Mucosa of gallbladder (tissue), 1 donor: ENCODE results near the gene IL27RA. TPM values are rescaled to one million over a fixed set of nuclear protein-coding genes. Genes with fewer than 3 reads are reported as not detected.
"Not testable (repeated sequence)": the region's sequence is repeated elsewhere in the genome, so short reads cannot be mapped to it uniquely, and the experiment has no call there.

Experiments
- DNase-seq: peaks from one replicate; pipeline ENCODE4 v3.0.0-alpha.2; 2020; ENCODE audit warnings: low spot score
- total RNA-seq: library from RNA; stranded (reverse); gene quantifications from one replicate; pipeline ENCODE4 v1.2.1, GENCODE V29; 2021
- donor health status: DM: no; HTN: no; CAD: no.

IL27RA gene
- total RNA-seq, 1 donor from 2014 or later, result 5.6 TPM

DNA sequence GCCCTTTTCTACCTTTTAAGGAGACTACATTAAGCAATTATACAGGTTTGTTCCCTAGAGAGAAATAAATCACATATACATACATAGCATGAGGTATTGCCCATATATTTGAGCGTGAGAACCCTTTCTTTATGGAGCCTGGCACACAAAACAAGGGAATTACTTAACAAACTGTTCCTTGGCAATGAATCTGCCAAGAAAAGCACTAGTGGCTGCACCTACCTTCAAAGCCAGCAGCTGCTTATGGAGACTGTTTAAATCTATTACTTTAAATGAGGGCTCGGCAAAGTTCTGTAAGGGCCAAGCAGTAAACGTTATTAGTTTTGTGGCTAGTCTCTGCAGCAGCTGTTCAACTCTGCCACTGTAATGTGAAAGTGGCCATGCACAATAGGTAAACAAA is 32.5 kb upstream of the IL27RA start:
- no peak for DNase-seq

DNA sequence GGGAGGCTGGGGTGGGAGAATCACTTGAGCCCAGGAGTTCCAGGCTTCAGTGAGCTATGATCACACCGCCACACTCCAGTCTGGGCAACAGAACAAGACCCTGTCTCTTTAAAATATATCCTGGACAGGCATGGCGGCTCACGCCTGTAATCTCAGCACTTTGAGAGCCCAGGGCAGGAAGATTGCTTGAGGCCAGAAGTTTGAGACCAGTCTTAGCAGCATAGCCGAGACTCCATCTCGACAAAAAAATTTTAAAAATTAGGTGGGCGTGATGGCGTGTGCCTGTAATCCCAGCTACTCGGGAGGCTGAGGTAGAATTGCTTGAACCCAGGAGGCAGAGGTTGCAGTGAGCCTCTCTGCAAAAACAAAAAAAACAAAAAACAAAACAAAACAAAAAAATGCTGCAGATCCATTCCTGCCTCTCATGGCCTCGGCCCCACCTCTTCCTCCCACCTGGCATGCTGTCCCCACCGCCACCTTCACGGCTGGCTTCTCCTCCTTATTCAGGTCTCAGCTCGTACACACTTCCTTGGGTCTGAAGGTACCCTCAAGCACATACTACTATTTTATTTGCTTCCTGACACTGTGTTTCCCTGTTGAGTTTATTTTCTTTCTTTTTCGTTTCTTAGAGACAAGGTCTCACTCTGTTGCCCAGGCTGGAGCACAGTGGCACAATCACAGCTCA is 30.7 kb upstream of the IL27RA start:
- DNase-seq, result no peak

DNA sequence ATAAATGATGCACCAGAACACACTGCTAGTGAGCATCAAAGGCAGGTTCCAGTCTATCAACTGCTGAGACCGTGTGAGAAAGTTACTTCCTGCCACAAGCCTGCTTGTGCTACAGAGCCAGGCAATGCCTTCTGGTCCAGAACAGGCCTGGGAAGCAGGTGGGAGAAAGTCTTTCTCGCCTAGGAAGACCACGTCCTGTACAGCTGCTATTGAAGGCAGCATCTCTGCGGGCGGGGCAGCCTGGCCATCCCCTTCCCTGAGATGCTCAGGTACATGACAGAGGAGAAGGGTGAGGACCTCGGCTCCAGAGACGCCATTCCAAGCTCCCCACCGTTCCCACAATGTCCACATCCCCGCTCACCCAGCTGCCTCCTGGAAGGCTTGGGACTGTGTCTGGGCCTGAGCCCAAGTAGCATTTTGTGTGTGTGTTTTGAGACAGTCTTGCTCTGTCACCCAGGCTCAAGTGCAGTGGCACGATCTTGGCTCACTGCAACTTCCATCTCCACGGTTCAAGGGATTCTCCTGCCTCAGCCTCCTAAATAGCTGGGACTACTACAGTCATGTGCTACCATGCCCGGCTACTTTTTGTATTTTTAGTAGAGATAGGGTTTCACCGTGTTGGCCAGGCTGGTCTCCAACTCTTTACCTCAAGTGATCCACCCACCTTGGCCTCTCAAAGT is 28.9 kb upstream of the IL27RA start:
- DNase-seq, result no peak

DNA sequence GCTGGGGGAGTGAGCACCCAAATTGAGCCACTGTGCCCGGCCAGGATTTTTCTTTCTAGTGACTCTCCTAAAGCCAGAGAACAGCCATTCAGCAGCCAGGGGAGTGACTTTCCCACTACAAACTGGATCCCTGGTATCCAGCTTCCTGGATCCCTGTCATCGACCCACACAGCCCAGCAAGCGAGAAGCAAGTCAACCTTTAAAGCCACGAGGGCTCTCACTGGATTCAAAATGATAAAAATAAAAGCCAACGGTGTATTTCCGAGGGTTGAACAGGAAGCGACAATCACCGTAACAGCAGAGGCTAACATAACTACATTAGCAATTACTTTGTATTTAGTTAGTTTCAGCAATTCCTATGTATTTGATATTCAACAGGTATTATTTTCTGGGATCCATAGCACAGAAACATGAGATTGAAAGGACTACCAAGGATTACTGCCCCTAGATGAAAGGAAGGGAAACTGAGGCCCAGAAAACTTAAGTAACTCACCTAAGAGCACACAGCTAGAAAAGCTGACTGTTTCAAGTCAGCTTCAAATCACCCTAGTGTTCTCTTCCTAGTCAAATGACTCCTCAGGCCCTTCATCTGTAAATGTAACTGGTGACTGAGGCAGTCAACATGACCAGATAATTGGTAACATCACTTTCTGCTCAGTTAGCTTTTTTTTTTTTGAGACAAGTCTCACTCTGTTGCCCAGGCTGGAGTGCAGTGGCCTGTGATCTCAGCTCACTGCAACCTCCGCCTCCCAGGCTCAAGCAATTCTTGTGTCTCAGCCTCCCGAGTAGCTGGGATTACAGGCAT is 28.1 kb upstream of the IL27RA start:
- no peak for DNase-seq

GRCh38 chr19:14004619-14005348 is 26.8 kb upstream of the IL27RA start:
- DNase-seq, result peak; percentile 75

DNA sequence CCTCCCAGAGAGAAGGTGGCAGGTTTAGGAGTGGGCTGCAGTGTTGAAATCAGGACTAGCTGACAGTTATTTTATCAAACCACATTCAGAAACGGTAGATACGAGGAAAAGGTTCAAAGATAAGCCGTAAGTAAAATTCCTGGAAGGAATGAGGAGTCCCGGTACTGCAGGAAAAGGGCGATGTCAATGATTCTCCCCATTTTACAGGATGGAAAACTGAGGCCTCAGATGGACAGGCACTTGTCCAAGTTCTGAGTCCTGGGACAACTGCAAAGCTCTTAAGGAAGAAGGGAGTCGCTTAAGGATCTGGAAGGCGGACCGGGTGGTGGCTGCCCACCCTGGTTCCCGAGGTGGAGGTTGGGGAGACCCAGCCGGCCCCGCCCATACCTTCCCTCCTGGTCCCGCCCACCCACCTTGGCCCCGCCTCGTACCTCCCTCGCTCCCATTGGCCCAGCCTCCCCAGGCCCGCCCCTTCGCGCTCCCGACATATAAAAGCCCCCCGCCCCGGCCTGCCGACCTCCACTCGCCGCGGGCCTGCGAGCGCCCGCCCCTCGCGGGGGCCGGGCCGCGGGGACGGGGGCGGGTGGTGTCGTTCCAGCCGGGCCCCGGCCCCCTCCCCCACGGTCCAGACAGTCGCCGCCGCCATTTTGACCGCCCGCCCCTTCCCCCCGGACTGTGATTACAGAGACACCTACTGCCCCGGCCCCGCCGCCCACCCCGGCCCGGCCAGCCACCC is 26.0 kb upstream of the IL27RA start:
- peak; percentile 91 for DNase-seq

DNA sequence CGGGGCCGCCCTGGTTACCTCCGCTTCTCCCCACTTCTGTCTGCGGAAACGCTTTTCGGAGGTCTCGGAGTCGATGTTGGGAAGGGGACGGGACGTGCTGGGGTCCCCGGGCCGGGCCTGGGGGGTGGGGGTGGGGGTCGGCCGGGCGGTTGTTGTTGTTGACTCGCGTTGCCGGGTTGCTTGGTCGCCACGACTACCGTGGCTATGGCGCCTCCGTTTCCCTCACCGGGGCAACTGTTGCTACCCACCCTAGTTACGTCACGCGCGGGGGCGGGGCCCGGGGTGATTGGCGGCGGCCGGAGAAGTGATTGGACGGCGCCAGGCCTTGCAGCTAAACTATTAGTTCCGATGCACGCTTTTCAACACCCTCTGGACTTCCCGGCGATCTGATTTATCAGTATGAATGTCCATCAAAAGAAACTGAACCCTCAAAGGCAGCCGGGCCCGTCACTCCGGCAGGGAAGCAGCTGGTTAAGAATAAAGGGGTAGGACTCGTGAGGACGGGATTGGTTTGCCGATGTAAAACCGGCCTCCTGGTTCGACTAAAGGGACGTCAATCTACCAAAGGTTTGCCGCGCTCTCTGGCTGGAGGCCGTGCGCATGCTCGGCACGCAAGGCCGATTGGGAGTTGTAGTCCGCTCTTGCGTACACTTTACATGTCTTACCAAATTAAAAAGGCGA is 25.3 kb upstream of the IL27RA start, which contains the start of gene RFX1:
RFX1 (minus strand) TSS at position 236 of the 681 bp plus-strand sequence. CDS start 12,477 bp downstream, outside the sequence.
- peak; percentile 100 for DNase-seq

- no peak for DNase-seq
Observed at GRCh38 chr19:14006766-14007562, 24.6 kb upstream of the IL27RA start.

GRCh38 chr19:14012378-14012915 is 19.1 kb upstream of the IL27RA start:
- DNase-seq, result no peak

DNA sequence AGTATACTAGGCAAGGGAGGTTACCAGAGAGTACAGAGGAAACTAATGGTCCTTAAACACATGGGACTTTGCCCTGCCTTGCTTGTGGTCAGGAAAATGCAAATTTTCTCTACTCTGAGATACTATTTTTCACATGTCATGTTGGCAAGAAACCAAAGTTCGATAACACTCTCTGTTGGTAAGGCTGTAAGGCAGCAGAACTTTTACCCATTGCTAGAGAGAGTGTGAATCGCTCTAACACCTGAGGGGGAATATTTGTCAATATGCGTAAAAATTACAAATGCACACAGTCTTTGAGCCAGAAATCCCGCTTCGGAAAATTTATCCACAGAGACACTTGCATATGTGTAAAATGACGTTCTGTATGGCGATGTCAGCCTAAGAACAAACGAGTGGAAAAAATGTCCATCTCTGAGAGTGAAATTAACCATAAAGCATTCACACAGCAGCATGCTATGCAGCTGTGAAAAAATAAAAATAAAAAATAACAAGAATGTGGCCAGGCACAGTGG is 16.0 kb upstream of the IL27RA start:
- DNase-seq, result no peak

DNA sequence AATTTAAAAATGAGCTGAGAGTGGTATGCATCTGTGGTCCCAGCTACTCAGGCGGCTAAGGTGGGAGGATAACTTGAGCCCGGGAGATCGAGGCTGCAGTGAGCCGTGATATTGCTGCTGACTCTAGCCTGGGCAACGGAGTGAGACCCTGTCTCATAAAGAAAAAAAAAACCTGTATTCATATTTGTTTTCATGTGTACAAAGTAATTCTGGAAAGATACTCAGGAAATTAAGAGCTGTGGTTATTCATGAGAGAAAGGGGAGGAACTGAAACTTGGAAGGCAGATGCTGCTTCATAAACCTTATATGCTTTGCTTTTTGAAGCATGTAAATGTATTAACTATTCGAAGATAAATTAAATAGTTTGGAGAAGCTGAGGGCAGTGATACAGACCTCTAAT is 12.5 kb upstream of the IL27RA start:
- DNase-seq, result no peak

- DNase-seq, result not testable (repeated sequence)
Observed at GRCh38 chr19:14019739-14020138, 11.8 kb upstream of the IL27RA start.

GRCh38 chr19:14021474-14021873 is 10.1 kb upstream of the IL27RA start:
- no peak for DNase-seq

DNA sequence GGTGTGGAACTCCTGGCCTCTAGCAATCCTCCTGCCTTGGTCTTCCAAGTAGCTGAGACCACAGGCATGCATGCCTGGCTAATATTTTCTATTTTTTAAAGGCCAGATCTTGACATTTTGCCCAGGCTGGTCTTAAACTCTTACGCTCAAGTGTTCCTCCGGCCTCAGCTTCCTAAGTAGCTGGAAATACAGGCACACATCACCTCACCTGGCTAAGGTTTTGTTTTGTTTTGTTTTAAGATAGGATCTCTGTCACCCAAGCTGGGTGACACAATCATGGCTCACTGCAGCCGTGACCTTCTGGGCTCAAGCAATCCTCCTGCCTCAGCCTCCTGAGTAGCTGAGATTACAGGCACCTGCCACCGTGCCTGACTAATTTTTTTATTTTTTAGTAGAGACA is 9.1 kb upstream of the IL27RA start:
- DNase-seq, result no peak

DNA sequence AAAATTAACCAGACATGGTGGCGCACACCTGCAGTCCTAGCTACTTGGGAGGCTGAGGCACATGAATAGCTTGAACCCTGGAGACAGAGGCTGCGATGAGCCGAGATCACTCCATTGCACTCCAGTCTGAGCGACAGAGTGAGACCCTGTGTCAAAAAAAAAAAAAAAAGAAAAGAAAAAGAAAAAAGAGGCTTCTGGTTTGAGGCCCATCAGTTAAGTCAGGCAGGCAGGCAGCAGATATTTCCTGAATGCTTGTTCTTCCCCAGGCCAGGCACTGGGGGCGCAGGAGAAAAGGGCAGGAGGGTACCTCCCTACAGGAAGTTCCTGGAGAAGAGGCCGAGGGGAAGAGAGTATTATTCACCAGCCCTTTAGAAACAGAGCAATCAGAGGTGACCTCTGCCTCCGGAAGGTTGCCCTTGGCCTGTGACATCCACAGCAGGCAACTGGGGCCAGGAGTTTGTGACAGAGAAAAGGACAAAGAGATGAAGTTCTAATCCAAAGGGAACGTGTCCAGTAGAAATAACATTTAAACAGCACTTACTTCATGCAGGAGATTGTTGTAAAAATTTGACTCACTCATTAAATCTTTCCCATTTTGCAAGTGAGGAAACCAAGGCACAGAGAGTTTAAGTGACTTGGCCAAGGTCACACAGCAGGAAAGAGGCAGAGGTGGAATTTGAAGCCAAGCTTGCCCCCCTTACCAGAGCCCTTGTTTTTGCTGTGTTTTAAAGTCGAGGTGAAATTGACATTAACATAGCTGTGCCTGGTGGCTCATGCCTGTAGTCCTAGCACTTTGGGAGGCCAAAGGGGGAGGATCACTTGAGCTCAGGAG is 7.9 kb upstream of the IL27RA start:
- peak; percentile 38 for DNase-seq

DNA sequence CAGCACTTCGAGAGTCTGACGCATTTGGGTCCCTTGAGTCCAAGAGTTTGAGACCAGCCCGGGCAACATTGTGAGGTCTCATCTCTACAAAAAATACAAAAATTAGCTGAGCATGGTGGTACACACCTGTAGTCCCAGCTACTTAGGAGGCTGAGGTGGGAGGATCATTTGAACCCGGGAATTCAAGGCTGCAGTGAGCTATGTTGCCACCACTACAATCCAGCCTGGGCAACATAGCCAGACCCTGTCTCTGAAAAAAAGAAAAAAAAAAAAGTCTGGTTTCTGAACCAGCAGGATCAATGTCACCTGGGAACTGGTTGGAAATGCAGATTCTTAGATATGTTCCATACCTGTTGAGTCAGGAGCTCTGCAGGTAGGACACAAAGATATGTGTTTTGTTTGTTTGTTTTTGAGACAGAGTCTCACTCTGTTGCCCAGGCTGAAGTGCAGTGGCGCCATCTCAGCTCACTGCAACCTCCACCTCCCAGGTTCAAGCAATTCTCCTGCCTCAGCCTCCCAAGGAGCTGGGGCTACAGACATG is 4.8 kb upstream of the IL27RA start:
- DNase-seq, result not testable (repeated sequence)

DNA sequence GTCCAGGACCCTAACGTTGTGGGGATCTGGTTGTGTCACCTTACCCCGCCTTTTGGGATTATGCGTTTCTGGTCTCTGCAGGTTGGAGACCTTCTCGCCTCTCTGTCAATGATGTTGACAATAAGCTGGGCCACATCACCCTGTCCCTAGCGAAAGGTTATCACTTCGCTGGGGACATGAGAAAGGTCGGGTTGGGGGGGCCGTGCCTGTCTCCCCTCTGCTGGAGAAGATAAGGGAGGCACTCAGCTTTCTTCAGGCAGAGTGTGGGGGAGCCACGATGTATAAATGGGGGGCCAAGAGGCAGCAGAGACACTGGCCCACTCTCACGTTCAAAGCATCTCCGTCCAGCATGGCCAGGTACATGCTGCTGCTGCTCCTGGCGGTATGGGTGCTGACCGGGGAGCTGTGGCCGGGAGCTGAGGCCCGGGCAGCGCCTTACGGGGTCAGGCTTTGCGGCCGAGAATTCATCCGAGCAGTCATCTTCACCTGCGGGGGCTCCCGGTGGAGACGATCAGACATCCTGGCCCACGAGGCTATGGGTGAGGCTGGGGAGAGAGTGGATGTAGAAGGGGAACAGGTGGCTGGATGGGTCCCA is 3.6 kb upstream of the IL27RA start, which contains the start of gene RLN3:
RLN3 (plus strand) TSS at position 293 of the 595 bp plus-strand sequence; CDS start at position 350, 57 bp downstream.
- DNase-seq, result no peak
